Fibroblast of mammary gland (primary cell): Measurements from ENCODE around the gene KCNA3.

Source experiments
- DNase-seq: peaks from one replicate; pipeline ENCODE4 v3.0.0-alpha.2; 2010; ENCODE audit warnings: low read depth
- H3K4me3 ChIP-seq: 2 replicates; pipeline ENCODE4 v1.5.1; 2011; ENCODE audit warnings: low read depth, mild to moderate bottlenecking, low read length, moderate library complexity; ENCODE audit not compliant: control insufficient read depth
- TF ChIP-seq, protein P1 (sequence below): conservative IDR thresholded peaks from 2 replicates; pipeline ENCODE4 v1.5.1; 2011; ENCODE audit warnings: low read depth, low read length, inconsistent platforms; ENCODE audit not compliant: control insufficient read depth, insufficient read depth

Gene KCNA3

DNA sequence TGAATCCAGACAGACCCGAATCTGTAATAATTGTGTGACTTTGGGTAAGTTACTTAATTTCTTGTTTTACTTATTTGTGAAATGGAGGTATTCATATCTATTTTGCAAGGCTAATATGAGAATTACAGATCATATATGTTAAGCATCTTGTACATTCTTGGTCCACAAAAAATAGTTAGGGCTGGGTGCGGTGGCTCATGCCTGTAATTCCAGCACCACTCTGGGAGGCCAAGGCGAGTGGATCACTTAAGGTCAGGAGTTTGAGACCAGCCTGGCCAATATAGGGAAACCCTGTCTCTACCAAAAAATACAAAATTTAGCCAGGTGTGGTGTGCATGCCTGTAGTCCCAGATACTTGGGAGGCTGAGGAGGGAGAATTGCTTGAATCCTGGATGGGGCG lies 22.9 kb upstream of the KCNA3 start:
- DNase-seq = no peak
- TF ChIP-seq, protein P1, sequence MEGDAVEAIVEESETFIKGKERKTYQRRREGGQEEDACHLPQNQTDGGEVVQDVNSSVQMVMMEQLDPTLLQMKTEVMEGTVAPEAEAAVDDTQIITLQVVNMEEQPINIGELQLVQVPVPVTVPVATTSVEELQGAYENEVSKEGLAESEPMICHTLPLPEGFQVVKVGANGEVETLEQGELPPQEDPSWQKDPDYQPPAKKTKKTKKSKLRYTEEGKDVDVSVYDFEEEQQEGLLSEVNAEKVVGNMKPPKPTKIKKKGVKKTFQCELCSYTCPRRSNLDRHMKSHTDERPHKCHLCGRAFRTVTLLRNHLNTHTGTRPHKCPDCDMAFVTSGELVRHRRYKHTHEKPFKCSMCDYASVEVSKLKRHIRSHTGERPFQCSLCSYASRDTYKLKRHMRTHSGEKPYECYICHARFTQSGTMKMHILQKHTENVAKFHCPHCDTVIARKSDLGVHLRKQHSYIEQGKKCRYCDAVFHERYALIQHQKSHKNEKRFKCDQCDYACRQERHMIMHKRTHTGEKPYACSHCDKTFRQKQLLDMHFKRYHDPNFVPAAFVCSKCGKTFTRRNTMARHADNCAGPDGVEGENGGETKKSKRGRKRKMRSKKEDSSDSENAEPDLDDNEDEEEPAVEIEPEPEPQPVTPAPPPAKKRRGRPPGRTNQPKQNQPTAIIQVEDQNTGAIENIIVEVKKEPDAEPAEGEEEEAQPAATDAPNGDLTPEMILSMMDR = no peak
- H3K4me3 ChIP-seq = no peak overlapping the region

DNA sequence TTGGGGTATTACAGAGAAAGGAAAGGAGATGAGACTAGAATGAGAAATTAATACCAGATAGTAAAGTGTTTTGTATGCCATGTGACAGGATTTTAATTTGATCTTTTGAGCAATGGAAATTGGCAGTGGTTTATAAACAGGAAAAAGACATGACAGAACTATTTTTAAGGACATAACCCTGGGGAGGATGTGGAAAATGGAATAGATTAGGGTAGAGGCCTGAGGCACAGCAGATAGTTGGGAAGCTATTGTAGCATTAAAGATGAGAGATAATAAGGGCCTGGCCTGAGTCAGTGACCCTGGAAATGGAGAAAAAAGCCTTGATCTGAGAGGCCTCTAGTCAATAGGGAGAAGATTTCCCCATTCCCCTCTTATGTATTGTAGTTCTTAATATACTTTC lies 22.1 kb upstream of the KCNA3 start:
- TF ChIP-seq, protein P1 = no peak
- no peak overlapping the region for H3K4me3 ChIP-seq
- DNase-seq = no peak

DNA sequence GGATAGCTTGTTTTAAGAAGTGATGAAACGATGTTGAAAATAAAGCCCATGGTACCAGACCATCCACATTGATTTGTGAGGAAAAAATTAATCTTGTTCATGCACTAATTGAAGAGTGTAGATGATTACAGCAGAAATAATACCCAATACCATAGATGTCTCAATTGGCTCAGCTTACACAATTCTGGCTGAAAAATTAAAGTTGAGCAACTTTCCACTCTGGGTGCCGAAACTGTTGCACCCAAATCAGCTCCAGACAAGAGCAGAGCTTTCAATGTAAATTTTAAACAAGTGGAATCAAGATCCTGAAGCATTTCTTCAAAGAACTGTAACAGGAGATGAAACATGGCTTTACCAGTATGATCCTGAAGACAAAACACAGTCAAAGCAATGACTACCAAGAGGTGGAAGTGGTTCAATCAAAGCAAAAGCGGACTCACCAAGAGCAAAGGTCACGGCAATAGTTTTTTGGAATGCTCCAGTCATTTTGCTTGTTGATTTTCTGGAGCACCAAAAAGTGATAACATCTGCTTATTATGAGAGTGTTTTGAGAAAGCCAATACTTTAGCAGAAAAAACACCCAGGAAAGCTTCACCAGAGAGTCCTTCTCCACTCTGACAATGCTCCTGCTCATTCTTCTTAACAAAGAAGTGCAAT lies 16.1 kb upstream of the KCNA3 start:
- H3K4me3 ChIP-seq = no peak overlapping the region
- DNase-seq = no peak
- TF ChIP-seq, protein P1 = no peak

DNA sequence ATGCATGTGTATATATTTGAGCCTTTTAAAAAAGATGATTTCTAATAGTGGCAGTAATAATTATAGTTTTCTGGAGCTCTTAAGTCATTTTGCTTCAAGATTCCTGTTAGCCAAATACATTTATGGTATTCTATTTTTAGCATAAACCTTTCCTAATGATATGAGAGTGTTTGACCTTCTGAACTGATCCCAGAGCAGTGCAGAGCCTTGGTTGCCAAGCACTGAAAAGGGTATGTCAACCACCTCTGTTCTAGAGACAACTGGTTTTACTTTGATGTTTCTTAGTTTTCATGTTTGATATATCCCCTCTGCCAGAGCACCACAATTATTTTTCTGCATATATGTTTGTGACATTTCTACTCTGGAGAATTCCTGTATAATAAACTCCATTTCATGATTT lies 15.1 kb upstream of the KCNA3 start:
- DNase-seq = no peak
- no peak overlapping the region for H3K4me3 ChIP-seq
- TF ChIP-seq, protein P1 = no peak

DNA sequence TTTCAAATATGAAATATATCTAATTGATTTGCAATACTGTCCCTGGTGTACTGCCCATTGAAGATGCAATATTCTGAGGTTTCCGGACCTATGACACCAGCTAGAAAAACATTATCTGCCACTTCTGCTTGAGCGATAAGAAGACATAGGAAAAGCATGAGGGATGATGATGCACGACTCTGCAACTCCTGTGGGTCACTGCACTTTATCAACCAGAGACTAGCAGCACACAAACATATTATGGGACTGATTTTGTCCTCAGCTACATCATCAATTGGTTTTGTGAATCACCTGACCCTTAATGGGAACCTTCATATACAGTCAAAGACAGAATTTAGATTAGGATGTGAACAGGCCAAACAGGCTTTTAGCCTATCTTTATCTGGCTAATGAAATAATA lies 13.8 kb upstream of the KCNA3 start:
- no peak for DNase-seq
- TF ChIP-seq, protein P1 = no peak
- no peak overlapping the region for H3K4me3 ChIP-seq

DNA sequence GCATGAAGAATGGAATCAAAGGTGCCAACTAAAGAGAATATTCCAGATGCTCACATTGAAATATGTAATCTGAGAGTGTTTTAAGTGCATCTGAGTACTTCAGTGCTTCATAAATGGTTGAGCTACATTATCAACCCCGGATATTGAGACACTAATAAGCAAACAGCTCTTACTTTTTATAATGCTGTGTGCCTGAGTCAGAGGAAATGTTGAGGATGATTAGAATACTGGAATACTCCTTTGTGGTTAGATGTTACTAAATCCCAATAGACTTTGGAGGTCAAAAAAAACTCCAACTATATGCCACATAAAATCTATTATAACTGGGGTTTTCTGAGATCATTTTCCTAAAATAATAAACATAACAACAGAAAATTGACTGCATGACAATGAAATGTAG lies 12.5 kb upstream of the KCNA3 start:
- peak; percentile 43 for DNase-seq
- TF ChIP-seq, protein P1 = no peak
- H3K4me3 ChIP-seq = no peak overlapping the region

DNA sequence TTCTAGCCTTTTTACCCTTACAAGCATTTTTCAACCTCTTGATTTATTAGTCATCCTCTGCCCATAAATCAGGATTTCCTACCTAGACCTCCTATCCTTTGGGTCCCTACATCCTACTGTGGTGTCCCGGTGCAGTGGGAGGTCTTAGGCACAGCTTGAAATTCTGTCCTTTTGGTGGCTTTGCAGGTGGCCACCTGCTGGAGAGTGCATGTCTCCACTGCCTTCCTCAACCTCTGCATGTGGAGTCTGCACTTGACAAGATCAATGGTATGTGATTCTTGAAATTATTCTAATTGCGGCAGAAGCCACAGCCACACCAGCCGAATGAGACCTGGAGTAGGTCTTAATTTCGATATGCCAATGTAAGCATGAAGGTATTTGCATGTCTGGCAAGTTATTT lies 11.4 kb upstream of the KCNA3 start:
- TF ChIP-seq, protein P1 = no peak
- DNase-seq = no peak
- H3K4me3 ChIP-seq = no peak overlapping the region
